K562 (cell line): ENCODE measurements around the gene PCCA.

Experiments used
- ARNT ChIP-seq, 2 experiments: fragments of 450-650 bp; IDR thresholded peaks; 2 replicates each; pipeline ENCODE4 v1.6.1; 2016; ENCODE audit warnings: mild to moderate bottlenecking in 1 of 2
- CHD2 ChIP-seq: IDR thresholded peaks from 2 replicates; pipeline ENCODE4 v1.6.1; 2011; ENCODE audit warnings: low read depth, low read length
- EZH2 ChIP-seq: IDR thresholded peaks from 2 replicates; pipeline ENCODE4 v1.6.1; 2012; ENCODE audit warnings: low read depth, mild to moderate bottlenecking, inconsistent platforms, low read length, borderline replicate concordance
- JUN ChIP-seq, 2 experiments: sonication (generic) in 1 of 2; formaldehyde crosslinking in 1 of 2; IDR thresholded peaks; 2 replicates each; pipeline versions ENCODE4 v1.6.1 to v1.8.0; 2012 to 2022; ENCODE audit warnings: borderline replicate concordance in 2 of 2, mild to moderate bottlenecking in 2 of 2, improper control_type of control experiment in 1 of 2, low read depth in 1 of 2, low read length in 1 of 2, missing genetic modification reagents in 1 of 2
- MAFF ChIP-seq: IDR thresholded peaks from 2 replicates; pipeline ENCODE4 v1.6.1; 2012; ENCODE audit warnings: low read length, improper control_type of control experiment
- NFE2L1 ChIP-seq: fragments of 450-650 bp; IDR thresholded peaks from 2 replicates; pipeline ENCODE4 v1.6.1; 2016; ENCODE audit warnings: missing genetic modification characterization, low read depth, mild to moderate bottlenecking, missing compliant biosample characterization, moderate library complexity, borderline replicate concordance
- PPARD ChIP-seq: fragments of 250-450 bp; sonication (Bioruptor Pico); IDR thresholded peaks from 2 replicates; pipeline ENCODE4 v1.8.0; 2022; ENCODE audit warnings: inconsistent platforms, mild to moderate bottlenecking, moderate library complexity
- SMAD1 ChIP-seq: fragments of 150-350 bp; IDR thresholded peaks from 2 replicates; pipeline ENCODE4 v1.6.1; 2014; ENCODE audit warnings: low read length, low read depth; ENCODE audit not compliant: partially characterized antibody
- TEAD4 ChIP-seq, 2 experiments: sonication (generic) in 1 of 2; formaldehyde crosslinking in 1 of 2; IDR thresholded peaks; 2 replicates each; pipeline versions ENCODE4 v1.6.1 to v1.8.0; 2012 to 2022; ENCODE audit warnings: borderline replicate concordance in 1 of 2, inconsistent platforms in 1 of 2, low read length in 1 of 2, mild to moderate bottlenecking in 1 of 2, missing genetic modification reagents in 1 of 2
- ZNF696 ChIP-seq: fragments of 250-450 bp; sonication (Bioruptor Pico); conservative IDR thresholded peaks from 2 replicates; pipeline ENCODE4 v1.4.0; 2020; ENCODE audit warnings: mild to moderate bottlenecking, moderate library complexity
- TF ChIP-seq, protein P1 (sequence below), 2 experiments: IDR thresholded peaks in 1 of 2; conservative IDR thresholded peaks in 1 of 2; 2 replicates each; pipeline ENCODE4 v1.6.1; 2016; ENCODE audit warnings: low read depth in 2 of 2, mild to moderate bottlenecking in 1 of 2, missing compliant biosample characterization in 1 of 2, missing genetic modification characterization in 1 of 2, moderate library complexity in 1 of 2
- TF ChIP-seq, protein P2 (sequence below): fragments of 450-650 bp; IDR thresholded peaks from 2 replicates; pipeline ENCODE4 v1.6.1; 2018; ENCODE audit not compliant: partially characterized antibody
- TF ChIP-seq, protein P3 (sequence below), 3 experiments: IDR thresholded peaks in 2 of 3; conservative IDR thresholded peaks in 1 of 3; 2 replicates each; pipeline ENCODE4 v1.5.1; 2011 to 2012; ENCODE audit warnings: low read length in 3 of 3, mild to moderate bottlenecking in 3 of 3, control low read depth in 2 of 3, improper control_type of control experiment in 1 of 3, inconsistent platforms in 1 of 3, low read depth in 1 of 3, mixed read lengths in 1 of 3, moderate library complexity in 1 of 3; ENCODE audit not compliant: insufficient read depth in 2 of 3

DNA sequence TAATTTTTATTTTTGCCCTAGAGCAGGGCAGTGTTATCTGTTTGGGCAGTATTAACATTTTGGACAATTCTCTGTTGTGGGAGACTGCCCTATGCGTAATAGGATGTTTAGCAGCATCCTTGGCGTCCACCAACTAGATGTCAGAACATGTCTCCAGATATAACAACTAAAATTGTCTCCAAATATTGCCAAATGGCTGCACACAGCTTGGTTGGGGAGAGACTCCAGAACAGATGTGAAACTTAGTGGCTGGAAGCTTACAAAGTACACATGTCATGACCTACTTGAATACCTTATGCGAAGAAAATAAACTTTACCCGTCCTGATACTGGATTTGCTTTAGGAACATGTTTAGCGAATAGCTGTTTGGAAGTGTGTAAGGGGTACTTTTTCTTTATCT, 376.7 kb downstream of the PCCA start:
- TF ChIP-seq CHD2 (no peak), MAFF (no peak), PPARD (CRISPR knock-in tag) (no peak), ARNT (IDR thresholded peaks at IDR 0.05) (no peak), JUN (IDR thresholded peaks at IDR 0.05; ENCODE audit: borderline replicate concordance, low read depth, low read length) (no peak), JUN (CRISPR knock-in tag; IDR thresholded peaks at IDR 0.05; ENCODE audit: borderline replicate concordance) (no peak), NFE2L1 (tag) (no peak), SMAD1 (no peak), ZNF696 (CRISPR knock-in tag) (no peak), EZH2 (no peak), TEAD4 (IDR thresholded peaks at IDR 0.05; ENCODE audit: low read length) (no peak), TEAD4 (CRISPR knock-in tag; IDR thresholded peaks at IDR 0.05; ENCODE audit: borderline replicate concordance) (no peak)
- TF ChIP-seq, protein P1, sequence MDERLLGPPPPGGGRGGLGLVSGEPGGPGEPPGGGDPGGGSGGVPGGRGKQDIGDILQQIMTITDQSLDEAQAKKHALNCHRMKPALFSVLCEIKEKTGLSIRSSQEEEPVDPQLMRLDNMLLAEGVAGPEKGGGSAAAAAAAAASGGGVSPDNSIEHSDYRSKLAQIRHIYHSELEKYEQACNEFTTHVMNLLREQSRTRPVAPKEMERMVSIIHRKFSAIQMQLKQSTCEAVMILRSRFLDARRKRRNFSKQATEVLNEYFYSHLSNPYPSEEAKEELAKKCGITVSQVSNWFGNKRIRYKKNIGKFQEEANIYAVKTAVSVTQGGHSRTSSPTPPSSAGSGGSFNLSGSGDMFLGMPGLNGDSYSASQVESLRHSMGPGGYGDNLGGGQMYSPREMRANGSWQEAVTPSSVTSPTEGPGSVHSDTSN (CRISPR knock-in tag; IDR thresholded peaks at IDR 0.05; ENCODE audit: low read depth) = no peak
- TF ChIP-seq, protein P1 (tag; conservative IDR thresholded peaks at IDR 0.05; ENCODE audit: low read depth) = no peak
- TF ChIP-seq, protein P2, sequence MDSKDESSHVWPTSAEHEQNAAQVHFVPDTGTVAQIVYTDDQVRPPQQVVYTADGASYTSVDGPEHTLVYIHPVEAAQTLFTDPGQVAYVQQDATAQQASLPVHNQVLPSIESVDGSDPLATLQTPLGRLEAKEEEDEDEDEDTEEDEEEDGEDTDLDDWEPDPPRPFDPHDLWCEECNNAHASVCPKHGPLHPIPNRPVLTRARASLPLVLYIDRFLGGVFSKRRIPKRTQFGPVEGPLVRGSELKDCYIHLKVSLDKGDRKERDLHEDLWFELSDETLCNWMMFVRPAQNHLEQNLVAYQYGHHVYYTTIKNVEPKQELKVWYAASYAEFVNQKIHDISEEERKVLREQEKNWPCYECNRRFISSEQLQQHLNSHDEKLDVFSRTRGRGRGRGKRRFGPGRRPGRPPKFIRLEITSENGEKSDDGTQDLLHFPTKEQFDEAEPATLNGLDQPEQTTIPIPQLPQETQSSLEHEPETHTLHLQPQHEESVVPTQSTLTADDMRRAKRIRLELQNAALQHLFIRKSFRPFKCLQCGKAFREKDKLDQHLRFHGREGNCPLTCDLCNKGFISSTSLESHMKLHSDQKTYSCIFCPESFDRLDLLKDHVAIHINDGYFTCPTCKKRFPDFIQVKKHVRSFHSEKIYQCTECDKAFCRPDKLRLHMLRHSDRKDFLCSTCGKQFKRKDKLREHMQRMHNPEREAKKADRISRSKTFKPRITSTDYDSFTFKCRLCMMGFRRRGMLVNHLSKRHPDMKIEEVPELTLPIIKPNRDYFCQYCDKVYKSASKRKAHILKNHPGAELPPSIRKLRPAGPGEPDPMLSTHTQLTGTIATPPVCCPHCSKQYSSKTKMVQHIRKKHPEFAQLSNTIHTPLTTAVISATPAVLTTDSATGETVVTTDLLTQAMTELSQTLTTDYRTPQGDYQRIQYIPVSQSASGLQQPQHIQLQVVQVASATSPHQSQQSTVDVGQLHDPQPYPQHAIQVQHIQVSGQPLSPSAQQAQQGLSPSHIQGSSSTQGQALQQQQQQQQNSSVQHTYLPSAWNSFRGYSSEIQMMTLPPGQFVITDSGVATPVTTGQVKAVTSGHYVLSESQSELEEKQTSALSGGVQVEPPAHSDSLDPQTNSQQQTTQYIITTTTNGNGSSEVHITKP = no peak
- TF ChIP-seq, protein P3, sequence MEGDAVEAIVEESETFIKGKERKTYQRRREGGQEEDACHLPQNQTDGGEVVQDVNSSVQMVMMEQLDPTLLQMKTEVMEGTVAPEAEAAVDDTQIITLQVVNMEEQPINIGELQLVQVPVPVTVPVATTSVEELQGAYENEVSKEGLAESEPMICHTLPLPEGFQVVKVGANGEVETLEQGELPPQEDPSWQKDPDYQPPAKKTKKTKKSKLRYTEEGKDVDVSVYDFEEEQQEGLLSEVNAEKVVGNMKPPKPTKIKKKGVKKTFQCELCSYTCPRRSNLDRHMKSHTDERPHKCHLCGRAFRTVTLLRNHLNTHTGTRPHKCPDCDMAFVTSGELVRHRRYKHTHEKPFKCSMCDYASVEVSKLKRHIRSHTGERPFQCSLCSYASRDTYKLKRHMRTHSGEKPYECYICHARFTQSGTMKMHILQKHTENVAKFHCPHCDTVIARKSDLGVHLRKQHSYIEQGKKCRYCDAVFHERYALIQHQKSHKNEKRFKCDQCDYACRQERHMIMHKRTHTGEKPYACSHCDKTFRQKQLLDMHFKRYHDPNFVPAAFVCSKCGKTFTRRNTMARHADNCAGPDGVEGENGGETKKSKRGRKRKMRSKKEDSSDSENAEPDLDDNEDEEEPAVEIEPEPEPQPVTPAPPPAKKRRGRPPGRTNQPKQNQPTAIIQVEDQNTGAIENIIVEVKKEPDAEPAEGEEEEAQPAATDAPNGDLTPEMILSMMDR (IDR thresholded peaks at IDR 0.05 in 2 of 3, conservative IDR thresholded peaks at IDR 0.05 in 1 of 3; ENCODE audit: insufficient read depth in 2 of 3, low read depth in 1 of 3, low read length in 3 of 3) = no peak
